H1 (cell line): Measurements from ENCODE around the gene DVL2. TPM values are rescaled to one million over a fixed set of nuclear protein-coding genes. Genes with fewer than 3 reads are reported as not detected.

Experiments
- CTCF ChIA-PET: fragments of 300-600 bp; sonication (Branson Sonifier 250); formaldehyde crosslinking; loops from one replicate; lab custom pipeline; 2021; ENCODE audit not compliant: partially characterized antibody; lab: Charles Lee
- POLR2A ChIA-PET: fragments of 300-600 bp; sonication (Branson Sonifier 250); formaldehyde crosslinking; loops from one replicate; lab custom pipeline; 2021; ENCODE audit warnings: inconsistent platforms; ENCODE audit not compliant: partially characterized antibody; lab: Charles Lee
- DNase-seq, 2 experiments: peaks; one replicate each; pipeline versions ENCODE4 v3.0.0 to v3.0.0-alpha.2; 2010 to 2022; ENCODE audit warnings: low spot score in 2 of 2, low read depth in 1 of 2, mixed read lengths in 1 of 2
- FAIRE-seq: peaks from 2 replicates; lab custom pipeline; 2011; peaks lifted over from hg19 to GRCh38; lab: Jason Lieb, UNC
- H2AFZ ChIP-seq: 2 replicates; pipeline ENCODE4 v1.8.1; 2012; ENCODE audit warnings: low read length, inconsistent platforms
- H2AK5ac ChIP-seq: 2 replicates; pipeline ENCODE4 v1.6.1; 2013; ENCODE audit warnings: low read depth, low read length
- H2BK120ac ChIP-seq: replicated peaks from 2 replicates; pipeline ENCODE3; 2013; ENCODE audit warnings: low read depth, low read length, inconsistent platforms
- H2BK12ac ChIP-seq: 2 replicates; pipeline ENCODE4 v1.6.1; 2013; ENCODE audit warnings: low read depth, low read length
- H2BK15ac ChIP-seq: 2 replicates; pipeline ENCODE4 v1.6.1; 2013; ENCODE audit warnings: low read length
- H2BK20ac ChIP-seq: 2 replicates; pipeline ENCODE4 v1.6.1; 2013; ENCODE audit warnings: low read length
- H2BK5ac ChIP-seq: 2 replicates; pipeline ENCODE4 v1.6.1; 2013; ENCODE audit warnings: low read depth, low read length
- H3K14ac ChIP-seq: 2 replicates; pipeline ENCODE4 v1.6.1; 2013; ENCODE audit warnings: inconsistent platforms; ENCODE audit not compliant: insufficient read length
- H3K18ac ChIP-seq: 2 replicates; pipeline ENCODE4 v1.6.1; 2013; ENCODE audit warnings: low read length; ENCODE audit errors: extremely low read depth
- H3K23ac ChIP-seq: 2 replicates; pipeline ENCODE4 v1.6.1; 2013; ENCODE audit warnings: inconsistent platforms; ENCODE audit not compliant: insufficient read length
- H3K23me2 ChIP-seq: 2 replicates; pipeline ENCODE4 v1.6.1; 2013; ENCODE audit warnings: low read depth, low read length
- H3K27ac ChIP-seq: 2 replicates; pipeline ENCODE4 v1.6.1; 2011; ENCODE audit warnings: low read depth, low read length, inconsistent platforms
- H3K27me3 ChIP-seq, 4 experiments: replicated peaks in 1 of 4; 1 replicate in 1 of 4; 2 replicates in 3 of 4; pipeline versions ENCODE4 v1.6.1 to v1.8.1; 2011 to 2013; ENCODE audit warnings: low read length in 3 of 4, mild to moderate bottlenecking in 3 of 4, inconsistent platforms in 2 of 4, mixed read lengths in 2 of 4, moderate library complexity in 1 of 4; ENCODE audit not compliant: control insufficient read depth in 3 of 4, insufficient read depth in 3 of 4; ENCODE audit errors: extremely low read depth in 1 of 4
- H3K36me3 ChIP-seq, 4 experiments: 2 replicates each; pipeline versions ENCODE4 v1.6.1 to v1.8.1; 2011 to 2013; ENCODE audit warnings: mild to moderate bottlenecking in 4 of 4, low read length in 3 of 4, moderate library complexity in 2 of 4, control low read depth in 1 of 4, inconsistent platforms in 1 of 4; ENCODE audit not compliant: insufficient read depth in 4 of 4, control insufficient read depth in 2 of 4
- H3K4ac ChIP-seq: replicated peaks from 2 replicates; pipeline ENCODE3; 2013; ENCODE audit warnings: low read length, low read depth, mixed read lengths, inconsistent platforms; ENCODE audit not compliant: insufficient read length
- H3K4me1 ChIP-seq, 4 experiments: replicated peaks in 1 of 4; 1 replicate in 1 of 4; 2 replicates in 3 of 4; pipeline versions ENCODE4 v1.6.1 to v1.8.1; 2011 to 2013; ENCODE audit warnings: low read length in 3 of 4, inconsistent platforms in 2 of 4, mixed read lengths in 1 of 4; ENCODE audit not compliant: insufficient read depth in 4 of 4, control insufficient read depth in 3 of 4
- H3K4me2 ChIP-seq, 2 experiments: 2 replicates each; pipeline versions ENCODE4 v1.6.1 to v1.8.1; 2011 to 2013; ENCODE audit warnings: low read depth in 2 of 2, low read length in 2 of 2, control low read depth in 1 of 2, inconsistent platforms in 1 of 2, mild to moderate bottlenecking in 1 of 2; ENCODE audit not compliant: insufficient read depth in 1 of 2
- H3K4me3 ChIP-seq, 4 experiments: fragments of 200-600, 300-600 bp in 1 of 4; sonication (generic), shearing (Covaris generic), sonication (Bioruptor Twin) in 1 of 4; 2 replicates each; pipeline versions ENCODE4 v1.5.1 to v1.8.1; 2011 to 2016; ENCODE audit warnings: low read length in 4 of 4, low read depth in 3 of 4, control low read depth in 2 of 4, inconsistent platforms in 2 of 4, mild to moderate bottlenecking in 2 of 4, mixed read lengths in 1 of 4, moderate library complexity in 1 of 4; ENCODE audit not compliant: insufficient read depth in 2 of 4; ENCODE audit errors: extremely low read depth in 1 of 4
- H3K56ac ChIP-seq: replicated peaks from 2 replicates; pipeline ENCODE3; 2013; ENCODE audit warnings: low read depth, mild to moderate bottlenecking, mixed read lengths, low read length, inconsistent platforms; ENCODE audit not compliant: insufficient read length
- H3K79me1 ChIP-seq: 2 replicates; pipeline ENCODE4 v1.6.1; 2013; ENCODE audit warnings: low read depth, low read length, control low read depth
- H3K79me2 ChIP-seq, 2 experiments: 2 replicates each; pipeline versions ENCODE4 v1.6.1 to v1.8.1; 2012 to 2013; ENCODE audit warnings: low read length in 2 of 2, mild to moderate bottlenecking in 2 of 2, inconsistent platforms in 1 of 2; ENCODE audit not compliant: insufficient read depth in 2 of 2, control insufficient read depth in 1 of 2
- H3K9ac ChIP-seq, 4 experiments: replicated peaks in 1 of 4; 1 replicate in 1 of 4; 2 replicates in 3 of 4; pipeline versions ENCODE4 v1.6.1 to v1.8.1; 2011 to 2013; ENCODE audit warnings: low read depth in 3 of 4, low read length in 3 of 4, control low read depth in 2 of 4, mild to moderate bottlenecking in 2 of 4, moderate library complexity in 2 of 4, inconsistent platforms in 1 of 4; ENCODE audit errors: extremely low read depth in 1 of 4
- H3K9me3 ChIP-seq, 2 experiments: 2 replicates each; pipeline versions ENCODE4 v1.6.1 to v1.8.1; 2012 to 2013; ENCODE audit warnings: mild to moderate bottlenecking in 2 of 2, moderate library complexity in 2 of 2, control low read depth in 1 of 2, inconsistent platforms in 1 of 2, low read depth in 1 of 2, low read length in 1 of 2, mixed read lengths in 1 of 2; ENCODE audit not compliant: insufficient read depth in 2 of 2
- H4K20me1 ChIP-seq, 2 experiments: replicated peaks in 1 of 2; 2 replicates each; pipeline versions ENCODE3 to v1.8.1; 2011 to 2013; ENCODE audit warnings: inconsistent platforms in 2 of 2, low read length in 2 of 2, mild to moderate bottlenecking in 1 of 2; ENCODE audit not compliant: insufficient read depth in 2 of 2, control insufficient read depth in 1 of 2
- H4K5ac ChIP-seq: 2 replicates; pipeline ENCODE4 v1.6.1; 2013; ENCODE audit warnings: low read length, low read depth, mixed read lengths, inconsistent platforms; ENCODE audit not compliant: insufficient read length
- H4K8ac ChIP-seq: 2 replicates; pipeline ENCODE4 v1.8.0; 2013; ENCODE audit warnings: mild to moderate bottlenecking, moderate library complexity, low read length, inconsistent platforms; ENCODE audit not compliant: insufficient read depth; ENCODE audit errors: extremely low read depth
- H4K91ac ChIP-seq: replicated peaks from 2 replicates; pipeline ENCODE3; 2013; ENCODE audit warnings: low read length, mixed read lengths, inconsistent platforms; ENCODE audit not compliant: insufficient read length
- CREB1 ChIP-seq: IDR thresholded peaks from 2 replicates; pipeline ENCODE4 v1.6.1; 2012; ENCODE audit warnings: inconsistent platforms
- EP300 ChIP-seq, 2 experiments: IDR thresholded peaks; 1 replicate in 1 of 2; 2 replicates in 1 of 2; pipeline ENCODE4 v1.6.1; 2011 to 2012; ENCODE audit warnings: low read depth in 2 of 2, low read length in 2 of 2, mild to moderate bottlenecking in 2 of 2, borderline replicate concordance in 1 of 2, inconsistent platforms in 1 of 2, moderate library complexity in 1 of 2
- GABPA ChIP-seq: IDR thresholded peaks from 2 replicates; pipeline ENCODE4 v1.6.1; 2011; ENCODE audit warnings: mild to moderate bottlenecking, low read length, moderate library complexity, borderline replicate concordance; ENCODE audit not compliant: insufficient read depth
- MAFK ChIP-seq: IDR thresholded peaks from 2 replicates; pipeline ENCODE4 v1.6.1; 2012; ENCODE audit warnings: low read depth, mild to moderate bottlenecking, improper control_type of control experiment, low read length
- POLR2AphosphoS5 ChIP-seq: IDR thresholded peaks from 2 replicates; pipeline ENCODE4 v1.6.1; 2011; ENCODE audit warnings: low read depth, low read length
- SIX5 ChIP-seq: IDR thresholded peaks from 2 replicates; pipeline ENCODE4 v1.6.1; 2011; ENCODE audit warnings: mild to moderate bottlenecking, low read depth, low read length
- TAF7 ChIP-seq: optimal IDR thresholded peaks from 2 replicates; pipeline ENCODE3; 2011; ENCODE audit warnings: low read depth, mild to moderate bottlenecking, inconsistent platforms, low read length, moderate library complexity, borderline replicate concordance
- TBP ChIP-seq: IDR thresholded peaks from 2 replicates; pipeline ENCODE4 v1.6.1; 2011; ENCODE audit warnings: low read depth, low read length, improper control_type of control experiment
- ZNF274 ChIP-seq: IDR thresholded peaks from 2 replicates; pipeline ENCODE4 v1.7.0; 2012; ENCODE audit warnings: low read length, borderline replicate concordance; ENCODE audit errors: extremely low read depth
- WGBS, 2 experiments: shearing (Covaris generic) in 1 of 2; methylation state at CpG; one replicate each; pipeline versions ENCODE4 v1.1.6 to v1.1.7; 2013 to 2015; ENCODE audit warnings: low lambda C conversion rate in 2 of 2, mixed read lengths in 2 of 2, inconsistent platforms in 1 of 2, low coverage in 1 of 2, missing lambda C conversion rate in 1 of 2; ENCODE audit not compliant: insufficient replicate concordance in 2 of 2, insufficient coverage in 1 of 2, insufficient read length in 1 of 2; ENCODE audit errors: extremely low coverage in 1 of 2, missing lambda C conversion rate in 1 of 2; 5-methylcytosine and 5-hydroxymethylcytosine counted together
- polyA plus RNA-seq, 7 experiments: library from polyadenylated mRNA; depleted of rRNA in 3 of 7; stranded (reverse) in 5 of 7; unstranded in 2 of 7; fragments of >200 nt in 5 of 7; fragments of 200-250 nt in 2 of 7; gene quantifications; 1 replicate in 5 of 7; 2 replicates in 1 of 7; 4 replicates in 1 of 7; pipeline versions ENCODE4 v1.2.1 to v1.2.3, GENCODE V29; 2011 to 2013; ENCODE audit warnings: missing spikeins in 2 of 7, mixed read lengths in 2 of 7
- total RNA-seq: library from RNA; stranded (reverse); fragmentation: NEBNext Ultra II Directional; extraction: Animal tissue kit (Norgen Biotek cat#: 25700); gene quantifications from 2 replicates; pipeline ENCODE4 v1.2.1, GENCODE V29; 2021
- TF ChIP-seq, protein P1 (sequence below): IDR thresholded peaks from 2 replicates; pipeline ENCODE4 v1.6.1; 2012; ENCODE audit warnings: inconsistent platforms
- TF ChIP-seq, protein P2 (sequence below): IDR thresholded peaks from 2 replicates; pipeline ENCODE4 v1.6.1; 2012; ENCODE audit warnings: inconsistent platforms

The DVL2 gene
- total and polyA plus RNA-seq, 2 of the 8 experiments (the other 6 are each of a cell fraction or from before 2014, with no cell fraction given) = 19.0 to 59.6 TPM

DNA sequence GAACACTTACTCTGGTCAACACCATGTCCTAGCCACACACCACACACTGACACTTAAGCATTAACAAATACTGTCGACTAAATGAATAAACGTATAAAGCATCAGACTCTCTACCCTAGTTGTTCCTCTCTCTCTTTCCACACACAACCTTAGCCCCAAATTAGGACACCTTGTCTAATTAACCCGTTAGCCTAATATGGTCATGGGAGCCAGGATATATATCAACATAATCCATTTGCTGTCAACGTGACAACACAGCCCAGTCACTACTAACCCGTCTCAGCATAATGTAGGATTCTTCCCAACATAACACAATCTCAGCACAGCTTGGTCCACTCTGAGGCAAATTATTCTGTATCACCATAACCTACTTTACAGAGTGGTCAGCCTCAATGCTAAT is 2.2 kb downstream of the DVL2 start:
- H3K4me1 ChIP-seq = peaks cover 0 to 10% (median 2%) of the 10 kb centered on the region in 4 experiments; a peak in 5 of 7 replicates
- no peak overlapping the region for H4K8ac ChIP-seq
- H3K36me3 ChIP-seq = peaks cover 27 to 50% (median 47%) of the 10 kb centered on the region in 4 experiments
- H3K4ac ChIP-seq = no peak overlapping the region
- peaks cover 13 to 55% of the 10 kb centered on the region in 2 experiments for H3K79me2 ChIP-seq
- no peaks in the 10 kb centered on the region for H3K27me3 ChIP-seq
- no peak overlapping the region for H2AK5ac ChIP-seq
- DNase-seq (no peak), FAIRE-seq (no peak)
- H3K14ac ChIP-seq = no peak overlapping the region
- H3K23ac ChIP-seq = no peak overlapping the region
- peaks cover 10% of the 10 kb centered on the region for H3K79me1 ChIP-seq
- H3K27ac ChIP-seq = no peak overlapping the region
- H4K20me1 ChIP-seq = peaks cover 17 to 46% of the 10 kb centered on the region in 2 experiments
- no peak overlapping the region for H4K91ac ChIP-seq
- POLR2A ChIA-PET = interaction anchor here (0.9 to 19.7 kb wide), 6 partner anchors 10 to 105 kb away, joined by 3 to 386 read pairs (median 4); partner anchors contain the start of genes ACADVL, ACAP1 and DLG4
- 0 out of 8 replicates have a peak overlapping the region, but pooled peaks of 1 of the 4 experiments have one; percentile 14 for H3K4me3 ChIP-seq
- no peak overlapping the region for H2BK15ac ChIP-seq
- no peak overlapping the region for H2BK12ac ChIP-seq
- H3K56ac ChIP-seq = no peak overlapping the region
- no peak overlapping the region for H4K5ac ChIP-seq
- no peaks in the 10 kb centered on the region for H3K9me3 ChIP-seq
- no peak overlapping the region for H2BK5ac ChIP-seq
- no peak overlapping the region for H2BK20ac ChIP-seq
- CTCF ChIA-PET = interaction anchor here (4.0 kb wide), 1 partner anchor 12 kb away, joined by 24 read pairs; the partner anchor contains the start of genes ACADVL and DLG4
- WGBS, 2 experiments = 88% methylated on average over 5 of the region's 5 CpGs; no CpG with 5 or more reads in 1 of the 2 experiments
- no peak overlapping the region for H2BK120ac ChIP-seq
- no peak overlapping the region; a peak in 1 of 7 replicates for H3K9ac ChIP-seq
- H3K4me2 ChIP-seq = peak overlapping the region in 1 of 2 experiments; percentile 56; a peak in 2 of 4 replicates
- no peaks in the 10 kb centered on the region for H3K23me2 ChIP-seq
- no peak overlapping the region for H3K18ac ChIP-seq
- H2AFZ ChIP-seq = no peak overlapping the region
- TF ChIP-seq EP300 (IDR thresholded peaks at IDR 0.05; ENCODE audit: borderline replicate concordance in 1 of 2, low read depth in 2 of 2, low read length in 2 of 2) = no peak
- TF ChIP-seq MAFK = no peak
- TF ChIP-seq GABPA = no peak
- no peak for TF ChIP-seq POLR2AphosphoS5
- no peak for TF ChIP-seq CREB1
- no peak for TF ChIP-seq SIX5
- TF ChIP-seq, protein P1, sequence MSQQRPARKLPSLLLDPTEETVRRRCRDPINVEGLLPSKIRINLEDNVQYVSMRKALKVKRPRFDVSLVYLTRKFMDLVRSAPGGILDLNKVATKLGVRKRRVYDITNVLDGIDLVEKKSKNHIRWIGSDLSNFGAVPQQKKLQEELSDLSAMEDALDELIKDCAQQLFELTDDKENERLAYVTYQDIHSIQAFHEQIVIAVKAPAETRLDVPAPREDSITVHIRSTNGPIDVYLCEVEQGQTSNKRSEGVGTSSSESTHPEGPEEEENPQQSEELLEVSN = no peak
- TF ChIP-seq, protein P2, sequence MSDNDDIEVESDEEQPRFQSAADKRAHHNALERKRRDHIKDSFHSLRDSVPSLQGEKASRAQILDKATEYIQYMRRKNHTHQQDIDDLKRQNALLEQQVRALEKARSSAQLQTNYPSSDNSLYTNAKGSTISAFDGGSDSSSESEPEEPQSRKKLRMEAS = no peak
- no peak for TF ChIP-seq ZNF274
- TF ChIP-seq TAF7 = no peak
- no peak for TF ChIP-seq TBP
